ENCODE measurements around the gene ATP8A2. TPM values are rescaled to one million over a fixed set of nuclear protein-coding genes. Genes with fewer than 3 reads are reported as not detected.

The ATP8A2 gene
- total and polyA plus RNA-seq, 10 of the 15 experiments (the other 5 are each of a cell fraction or from before 2014, with no cell fraction given): 0.01 to 0.04 (median 0.04) TPM; not detected in 7

GRCh38 chr13:25762281-25762680 is 390.5 kb downstream of the ATP8A2 start:
- RAD21 ChIA-PET (ENCODE audit: unreplicated experiment): no interaction called here
- DNase-seq (ENCODE audit: low read depth, low spot score) (no peak), FAIRE-seq (no peak), ATAC-seq (no peak)
- Histone ChIP-seq H3K79me2 (ENCODE audit: control insufficient read depth, insufficient read depth, low read length) (no peaks in the 10 kb centered on the region), H3K4me2 (ENCODE audit: control insufficient read depth, insufficient read depth) (no peak overlapping the region), H3K9ac (ENCODE audit: control insufficient read depth, insufficient read depth, low read length) (no peak overlapping the region), H3K27ac (ENCODE audit: control insufficient read depth, insufficient read depth) (no peak overlapping the region), H3K4me1 (ENCODE audit: control insufficient read depth, insufficient read depth, low read length) (no peaks in the 10 kb centered on the region), H3K36me3 (ENCODE audit: control insufficient read depth in 2 of 2, insufficient read depth in 2 of 2, low read length in 1 of 2) (no peaks in the 10 kb centered on the region), H3K9me3 (replicated peaks; ENCODE audit: control insufficient read depth, insufficient read depth, low read length) (no peaks in the 10 kb centered on the region; the same call in 2 of the 3 replicates), H3K4me3 (no peak overlapping the region), H2AFZ (ENCODE audit: control insufficient read depth, low read depth, low read length) (no peak overlapping the region), H4K20me1 (ENCODE audit: control insufficient read depth, insufficient read depth) (no peaks in the 10 kb centered on the region), H3K27me3 (replicated peaks in 1 of 2; ENCODE audit: control insufficient read depth in 2 of 2, insufficient read depth in 2 of 2, low read length in 1 of 2) (no peaks in the 10 kb centered on the region)
- 19% methylated on average over 2 of the region's 2 CpGs for WGBS (ENCODE audit: insufficient coverage, insufficient replicate concordance, low lambda C conversion rate, missing lambda C conversion rate)
- intact Hi-C loops (cut with micrococcal nuclease; ENCODE audit: unreplicated experiment) (no loop called here), in situ Hi-C loops (cut with MboI) (no loop called here)
- BruUV-seq (replicated peaks): no TSS peak
- SMC1A ChIA-PET (ENCODE audit: uncharacterized antibody, unreplicated experiment): no interaction called here
- CTCF ChIA-PET: no interaction called here
- POLR2A ChIA-PET: no interaction called here
- TF ChIP-seq NBN (IDR thresholded peaks at IDR 0.05): no peak
- no peak for TF ChIP-seq YY1 (IDR thresholded peaks at IDR 0.05; ENCODE audit: low read depth, low read length)
- no peak for TF ChIP-seq USF2 (IDR thresholded peaks at IDR 0.05; ENCODE audit: borderline replicate concordance, low read depth, low read length)
- TF ChIP-seq MXI1 (IDR thresholded peaks at IDR 0.05; ENCODE audit: low read depth, low read length): no peak
- no peak for TF ChIP-seq CEBPB (IDR thresholded peaks at IDR 0.05; ENCODE audit: borderline replicate concordance in 1 of 2, low read depth in 2 of 2, low read length in 2 of 2)
- no peak for TF ChIP-seq GABPA (IDR thresholded peaks at IDR 0.05; ENCODE audit: low read depth)
- TF ChIP-seq RB1 (IDR thresholded peaks at IDR 0.05; ENCODE audit: borderline replicate concordance): no peak
- no peak for TF ChIP-seq RFX5 (IDR thresholded peaks at IDR 0.05; ENCODE audit: low read depth, low read length)
- TF ChIP-seq SMAD1 (IDR thresholded peaks at IDR 0.05; ENCODE audit: low read depth, partially characterized antibody): no peak
- no peak for TF ChIP-seq E2F8 (IDR thresholded peaks at IDR 0.05; ENCODE audit: low read depth, partially characterized antibody)
- TF ChIP-seq ZNF592 (IDR thresholded peaks at IDR 0.05): no peak
- no peak for TF ChIP-seq PRDM15 (CRISPR knock-in tag; IDR thresholded peaks at IDR 0.05)
- TF ChIP-seq SMC3 (IDR thresholded peaks at IDR 0.05; ENCODE audit: borderline replicate concordance, low read length): no peak
- no peak for TF ChIP-seq ATF7 (IDR thresholded peaks at IDR 0.05; ENCODE audit: low read depth)

Data from GM12878 (cell line).